ENCODE results near the gene PLA2G4E.

DNA sequence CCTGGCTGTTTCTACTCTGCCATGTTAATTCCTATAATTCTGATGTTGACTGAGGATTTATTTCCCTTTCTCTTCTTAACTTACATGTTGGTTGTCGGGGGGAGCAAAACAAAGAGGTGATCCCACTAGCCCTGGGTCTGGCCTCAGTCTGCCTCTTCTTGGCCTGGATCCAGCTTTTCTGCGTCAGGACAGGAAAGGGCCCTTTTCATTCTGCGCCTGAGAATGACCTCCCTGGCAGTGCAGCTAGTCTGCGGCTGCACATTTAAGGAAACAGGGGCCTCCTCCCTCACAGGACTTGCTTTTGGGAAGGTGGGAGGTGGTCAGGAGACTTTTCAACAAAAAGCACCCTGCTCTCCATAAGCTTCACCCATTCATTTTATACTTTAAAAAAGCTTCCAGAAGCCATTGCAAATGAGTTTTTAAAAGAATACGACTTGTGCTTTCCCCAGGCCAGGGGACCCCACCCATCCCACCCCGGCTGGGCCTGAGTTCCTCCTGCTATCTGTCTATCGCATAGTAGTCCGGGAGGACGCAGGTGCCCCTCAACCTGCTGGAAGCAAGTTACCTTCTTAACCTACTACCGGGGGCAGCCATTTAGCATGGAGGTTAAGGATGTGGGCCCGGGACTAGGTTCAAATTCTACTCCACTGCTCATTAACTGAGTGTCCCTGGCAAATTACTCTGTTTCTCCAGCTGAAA, 27.2 kb downstream of the PLA2G4E start:
- TF ChIP-seq, protein P1, sequence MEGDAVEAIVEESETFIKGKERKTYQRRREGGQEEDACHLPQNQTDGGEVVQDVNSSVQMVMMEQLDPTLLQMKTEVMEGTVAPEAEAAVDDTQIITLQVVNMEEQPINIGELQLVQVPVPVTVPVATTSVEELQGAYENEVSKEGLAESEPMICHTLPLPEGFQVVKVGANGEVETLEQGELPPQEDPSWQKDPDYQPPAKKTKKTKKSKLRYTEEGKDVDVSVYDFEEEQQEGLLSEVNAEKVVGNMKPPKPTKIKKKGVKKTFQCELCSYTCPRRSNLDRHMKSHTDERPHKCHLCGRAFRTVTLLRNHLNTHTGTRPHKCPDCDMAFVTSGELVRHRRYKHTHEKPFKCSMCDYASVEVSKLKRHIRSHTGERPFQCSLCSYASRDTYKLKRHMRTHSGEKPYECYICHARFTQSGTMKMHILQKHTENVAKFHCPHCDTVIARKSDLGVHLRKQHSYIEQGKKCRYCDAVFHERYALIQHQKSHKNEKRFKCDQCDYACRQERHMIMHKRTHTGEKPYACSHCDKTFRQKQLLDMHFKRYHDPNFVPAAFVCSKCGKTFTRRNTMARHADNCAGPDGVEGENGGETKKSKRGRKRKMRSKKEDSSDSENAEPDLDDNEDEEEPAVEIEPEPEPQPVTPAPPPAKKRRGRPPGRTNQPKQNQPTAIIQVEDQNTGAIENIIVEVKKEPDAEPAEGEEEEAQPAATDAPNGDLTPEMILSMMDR (IDR thresholded peaks at IDR 0.05): no peak
- TF ChIP-seq POLR2AphosphoS5 (IDR thresholded peaks at IDR 0.05; ENCODE audit: low read depth, low read length) (no peak), SIN3A (IDR thresholded peaks at IDR 0.05; ENCODE audit: borderline replicate concordance, insufficient read depth, low read depth, low read length) (no peak)
